ENCODE results near the gene TNNC1. TPM values are rescaled to one million over a fixed set of nuclear protein-coding genes. Genes with fewer than 3 reads are reported as not detected.

Gene TNNC1
- total RNA-seq, 1 experiment from 2014 or later: 26.5 TPM

DNA sequence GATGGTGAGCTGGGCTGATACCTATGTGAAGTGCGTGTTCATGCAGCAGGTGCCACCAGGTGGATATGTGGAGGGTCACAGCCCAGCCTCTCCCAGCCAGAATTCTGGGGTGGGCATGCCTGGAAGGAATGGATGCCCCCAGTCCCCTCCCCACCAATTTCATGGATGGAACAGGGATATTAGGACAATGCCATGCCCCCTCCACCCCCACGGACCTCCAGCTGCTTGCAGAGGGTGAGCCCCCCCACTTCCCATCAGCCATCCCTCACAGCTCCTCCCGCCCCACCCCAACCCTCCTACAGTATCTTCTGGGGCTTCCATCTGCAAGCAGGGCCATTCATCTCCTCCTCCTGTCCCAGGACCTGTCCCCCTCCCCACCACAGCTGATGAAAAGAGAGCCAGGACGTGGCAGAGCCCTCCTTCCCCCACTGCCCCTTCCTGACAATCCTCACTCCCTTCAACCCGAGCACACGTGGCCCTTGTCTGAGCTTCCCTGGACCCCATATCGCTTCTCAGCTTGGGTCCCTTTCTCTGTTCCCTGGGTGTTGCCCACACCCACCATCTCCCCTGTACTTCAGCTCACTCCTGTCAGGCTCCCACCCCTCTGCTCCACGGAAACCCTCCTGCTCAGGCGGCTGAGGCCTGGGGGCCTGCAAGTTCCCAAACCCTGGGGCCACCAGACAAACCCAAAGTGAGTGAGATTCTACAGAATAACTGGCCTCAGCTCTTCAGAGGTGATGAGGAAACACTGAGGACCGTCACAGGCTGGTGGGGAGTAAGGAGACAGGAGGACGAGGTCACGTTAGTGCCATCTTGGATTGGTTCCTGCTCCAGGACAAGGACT, 6.1 kb downstream of the TNNC1 start:
- Mint-ChIP-seq H3K4me3 (ENCODE audit: low read depth, unreplicated experiment) (no peak overlapping the region), H3K27me3 (ENCODE audit: unreplicated experiment) (no peaks in the 10 kb centered on the region), H3K36me3 (ENCODE audit: insufficient read depth, unreplicated experiment) (no peaks in the 10 kb centered on the region), H3K27ac (ENCODE audit: unreplicated experiment) (no peak overlapping the region), H3K4me1 (ENCODE audit: low read depth, unreplicated experiment) (peaks cover 26% of the 10 kb centered on the region), H3K9me3 (ENCODE audit: low read depth, unreplicated experiment) (no peaks in the 10 kb centered on the region)
- no TSS peak for BruUV-seq (replicated peaks)
- no peak for DNase-seq
- intact Hi-C loops (cut with micrococcal nuclease; ENCODE audit: unreplicated experiment): loop anchor here (1.0 kb wide), 1 partner anchor 19 kb away; no protein-coding TSS in a partner anchor
- TF ChIP-seq, protein P1, sequence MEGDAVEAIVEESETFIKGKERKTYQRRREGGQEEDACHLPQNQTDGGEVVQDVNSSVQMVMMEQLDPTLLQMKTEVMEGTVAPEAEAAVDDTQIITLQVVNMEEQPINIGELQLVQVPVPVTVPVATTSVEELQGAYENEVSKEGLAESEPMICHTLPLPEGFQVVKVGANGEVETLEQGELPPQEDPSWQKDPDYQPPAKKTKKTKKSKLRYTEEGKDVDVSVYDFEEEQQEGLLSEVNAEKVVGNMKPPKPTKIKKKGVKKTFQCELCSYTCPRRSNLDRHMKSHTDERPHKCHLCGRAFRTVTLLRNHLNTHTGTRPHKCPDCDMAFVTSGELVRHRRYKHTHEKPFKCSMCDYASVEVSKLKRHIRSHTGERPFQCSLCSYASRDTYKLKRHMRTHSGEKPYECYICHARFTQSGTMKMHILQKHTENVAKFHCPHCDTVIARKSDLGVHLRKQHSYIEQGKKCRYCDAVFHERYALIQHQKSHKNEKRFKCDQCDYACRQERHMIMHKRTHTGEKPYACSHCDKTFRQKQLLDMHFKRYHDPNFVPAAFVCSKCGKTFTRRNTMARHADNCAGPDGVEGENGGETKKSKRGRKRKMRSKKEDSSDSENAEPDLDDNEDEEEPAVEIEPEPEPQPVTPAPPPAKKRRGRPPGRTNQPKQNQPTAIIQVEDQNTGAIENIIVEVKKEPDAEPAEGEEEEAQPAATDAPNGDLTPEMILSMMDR (IDR thresholded peaks at IDR 0.05; ENCODE audit: unreplicated experiment): no peak
- CTCF ChIA-PET: interaction anchor here (1.5 to 3.1 kb wide), 2 partner anchors 21 to 35 kb away, joined by 7 to 20 read pairs; no protein-coding TSS in a partner anchor

DNA sequence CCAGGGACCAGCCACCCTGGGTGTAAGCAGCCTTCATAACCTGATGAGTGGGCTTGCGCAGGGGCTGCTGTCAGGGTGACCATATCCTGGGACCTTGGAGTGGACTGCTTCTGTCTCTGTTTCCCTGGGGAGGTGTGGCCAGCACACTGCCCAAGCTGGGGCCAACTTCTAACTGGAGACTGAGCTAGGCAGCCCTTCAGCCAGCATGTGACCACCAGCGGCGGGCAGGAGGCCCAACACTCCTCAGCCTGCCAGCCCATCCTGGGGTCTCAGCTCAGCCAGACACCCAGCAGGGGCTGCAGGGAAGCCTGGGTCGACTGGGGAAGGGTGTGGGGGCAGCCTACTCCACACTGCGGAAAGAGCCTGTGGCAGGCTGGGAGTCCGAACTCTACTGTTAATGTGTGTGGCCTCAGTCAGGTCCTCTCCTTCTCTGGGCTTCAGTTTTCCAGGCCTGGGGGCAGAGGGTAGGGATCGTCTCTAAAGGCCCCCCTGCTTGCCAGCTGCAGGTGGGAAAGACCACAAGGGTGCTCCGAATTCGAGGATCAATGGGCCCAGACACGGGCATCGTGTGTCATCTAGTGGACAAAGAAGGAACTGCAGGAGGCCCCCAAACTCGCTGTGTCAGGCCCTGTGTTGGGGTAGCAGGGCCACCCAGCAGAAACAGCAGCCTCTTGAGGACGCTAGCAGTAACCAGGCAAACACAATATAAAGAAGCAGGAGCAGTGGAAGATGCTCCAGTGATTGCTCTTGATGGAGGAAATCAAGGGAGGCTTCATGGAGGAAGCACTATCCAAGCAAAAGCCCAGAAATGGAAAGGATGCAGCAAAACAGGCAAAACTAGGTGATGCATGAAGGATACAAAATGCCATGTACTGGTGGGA, 7.0 kb downstream of the TNNC1 start:
- TF ChIP-seq, protein P1 (IDR thresholded peaks at IDR 0.05; ENCODE audit: unreplicated experiment): peak; percentile 95

GRCh38 chr3:52446042-52446441, 7.8 kb downstream of the TNNC1 start:
- H3K36me3 Mint-ChIP-seq (ENCODE audit: insufficient read depth, unreplicated experiment): no peaks in the 10 kb centered on the region
- H3K4me3 Mint-ChIP-seq (ENCODE audit: low read depth, unreplicated experiment): no peak overlapping the region
- intact Hi-C loops (cut with micrococcal nuclease; ENCODE audit: unreplicated experiment): no loop called here
- no peaks in the 10 kb centered on the region for H3K27me3 Mint-ChIP-seq (ENCODE audit: unreplicated experiment)
- TF ChIP-seq, protein P1 (IDR thresholded peaks at IDR 0.05; ENCODE audit: unreplicated experiment): no peak
- no peak overlapping the region for H3K27ac Mint-ChIP-seq (ENCODE audit: unreplicated experiment)
- H3K4me1 Mint-ChIP-seq (ENCODE audit: low read depth, unreplicated experiment): peaks cover 25% of the 10 kb centered on the region
- DNase-seq: no peak
- H3K9me3 Mint-ChIP-seq (ENCODE audit: low read depth, unreplicated experiment): no peaks in the 10 kb centered on the region
- BruUV-seq (replicated peaks): no TSS peak
- CTCF ChIA-PET: interaction anchor here (0.5 to 3.1 kb wide), 3 partner anchors 19 to 34 kb away, joined by 3 to 20 read pairs (median 3); no protein-coding TSS in a partner anchor

More for the DNA sequence above, 7.0 kb downstream of the TNNC1 start:
- H3K4me3 Mint-ChIP-seq (ENCODE audit: low read depth, unreplicated experiment): no peak overlapping the region
- CTCF ChIA-PET: interaction anchor here (1.5 to 3.1 kb wide), 3 partner anchors 20 to 35 kb away, joined by 3 to 20 read pairs (median 7); no protein-coding TSS in a partner anchor
- H3K27ac Mint-ChIP-seq (ENCODE audit: unreplicated experiment): no peak overlapping the region
- DNase-seq: peak; percentile 80
- H3K36me3 Mint-ChIP-seq (ENCODE audit: insufficient read depth, unreplicated experiment): no peaks in the 10 kb centered on the region
- no TSS peak for BruUV-seq (replicated peaks)
- intact Hi-C loops (cut with micrococcal nuclease; ENCODE audit: unreplicated experiment): loop anchor here (1.0 kb wide), 1 partner anchor 19 kb away; no protein-coding TSS in a partner anchor
- no peaks in the 10 kb centered on the region for H3K27me3 Mint-ChIP-seq (ENCODE audit: unreplicated experiment)
- H3K4me1 Mint-ChIP-seq (ENCODE audit: low read depth, unreplicated experiment): peaks cover 26% of the 10 kb centered on the region
- no peaks in the 10 kb centered on the region for H3K9me3 Mint-ChIP-seq (ENCODE audit: low read depth, unreplicated experiment)
